ENCODE results near the gene RBM33.

RBM33 gene

DNA sequence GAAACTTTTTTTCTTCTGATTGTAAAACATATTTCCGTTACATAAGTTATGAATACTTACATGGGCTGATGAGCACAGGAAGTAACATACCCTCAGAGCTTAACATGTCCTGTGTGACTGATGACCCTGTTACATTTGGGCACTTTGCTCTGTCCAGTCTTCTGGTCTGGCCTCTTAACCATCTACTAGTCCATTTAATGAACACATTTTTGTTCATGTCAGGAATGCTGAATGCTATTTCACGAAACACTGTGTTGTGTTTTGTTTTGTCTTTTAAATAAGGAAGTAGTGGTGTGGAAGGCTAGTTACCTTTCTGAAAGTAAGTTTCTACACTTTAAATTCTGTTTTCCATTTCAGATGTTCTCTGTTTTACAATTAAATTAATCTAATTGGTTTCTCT lies 77.7 kb downstream of the RBM33 start:
- no peak for DNase-seq (ENCODE audit: low read depth in 2 of 2)

DNA sequence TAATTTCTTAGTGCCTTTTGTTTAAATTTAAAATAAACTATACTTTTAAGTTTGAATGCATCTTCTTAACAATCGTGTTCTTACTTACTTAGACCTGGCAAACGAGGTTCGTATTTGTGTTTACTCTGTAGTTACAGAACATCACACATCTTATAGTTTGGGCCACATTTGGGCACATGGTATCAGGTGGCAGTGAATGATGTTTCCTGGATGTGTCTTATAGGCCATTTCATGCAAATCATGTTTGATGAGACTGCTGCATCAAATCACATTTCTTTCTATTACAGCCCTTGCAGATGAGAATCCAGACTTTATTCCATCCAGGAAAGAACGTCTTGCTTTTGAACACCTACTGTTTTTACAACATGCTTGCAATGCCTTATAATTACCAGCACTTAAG lies 78.5 kb downstream of the RBM33 start:
- no peak for DNase-seq (ENCODE audit: low read depth in 2 of 2)

DNA sequence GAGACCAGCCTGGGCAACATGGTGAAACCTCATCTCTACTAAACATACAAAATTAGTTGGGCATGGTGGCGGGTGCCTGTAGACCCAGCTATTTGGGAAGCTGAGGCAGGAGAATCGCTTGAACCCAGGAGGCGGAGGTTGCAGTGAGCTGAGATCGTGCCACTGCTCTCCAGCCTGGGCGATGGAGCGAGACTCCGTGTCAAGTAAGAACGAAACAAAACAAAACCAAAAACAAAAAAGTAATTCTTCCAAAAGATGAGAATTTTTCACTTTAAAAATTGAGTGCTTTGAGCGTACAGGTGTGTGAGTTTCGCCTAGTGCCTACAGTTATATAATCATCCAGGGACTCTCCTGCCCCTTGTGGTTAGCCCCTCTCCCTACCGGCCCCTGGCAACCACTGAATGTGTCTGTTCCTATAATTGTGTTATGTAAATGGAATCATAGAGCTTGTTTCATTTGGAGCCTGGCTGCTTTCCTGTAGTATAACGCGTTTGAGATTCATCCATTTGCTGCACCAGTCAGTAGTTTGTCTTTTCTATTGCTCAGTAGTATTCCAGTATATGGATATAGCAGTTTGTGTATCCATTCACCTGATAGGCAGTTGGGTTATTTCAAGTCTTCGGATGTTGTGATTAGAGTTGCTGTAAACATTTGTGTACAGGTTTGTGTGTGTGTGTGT lies 80.0 kb downstream of the RBM33 start:
- no peak for DNase-seq (ENCODE audit: low read depth in 2 of 2)

DNA sequence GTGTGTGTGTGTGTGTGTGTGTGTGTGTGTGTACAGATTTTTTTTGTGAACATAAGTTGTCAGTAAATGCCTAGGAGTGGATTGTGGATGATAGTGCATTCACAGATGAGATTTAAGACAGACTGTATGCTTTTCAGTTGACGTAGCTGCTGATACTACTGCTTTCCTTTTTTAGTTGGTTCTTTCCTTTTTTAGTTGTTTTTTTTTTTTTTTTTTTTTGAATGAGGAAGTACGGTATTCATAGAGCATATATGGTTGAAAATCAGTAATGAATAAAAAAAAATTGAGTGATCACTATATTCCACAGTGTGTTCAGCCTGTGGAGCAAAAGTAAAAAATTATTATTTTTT lies 80.5 kb downstream of the RBM33 start:
- no peak for DNase-seq (ENCODE audit: low read depth in 2 of 2)

DNA sequence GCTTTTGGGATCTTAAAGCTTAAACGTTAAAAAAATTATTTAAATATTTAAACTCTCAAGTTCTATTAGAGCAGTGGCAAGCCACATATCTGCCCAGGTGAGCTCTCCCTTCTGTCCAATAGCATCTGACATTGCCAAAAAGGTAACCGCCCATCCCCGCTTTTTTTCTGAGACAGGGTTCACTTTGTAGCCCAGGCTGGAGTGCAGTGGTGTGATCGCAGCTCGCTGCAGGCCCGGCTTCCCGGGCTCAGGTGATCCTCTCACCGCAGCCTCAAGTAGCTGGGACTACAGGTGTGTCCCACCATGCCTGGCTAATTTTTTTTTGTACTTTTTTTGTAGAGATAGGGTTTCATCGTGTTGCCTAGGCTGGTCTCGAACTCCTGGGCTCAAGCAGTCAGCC lies 83.2 kb downstream of the RBM33 start:
- no peak for DNase-seq (ENCODE audit: low read depth in 2 of 2)

DNA sequence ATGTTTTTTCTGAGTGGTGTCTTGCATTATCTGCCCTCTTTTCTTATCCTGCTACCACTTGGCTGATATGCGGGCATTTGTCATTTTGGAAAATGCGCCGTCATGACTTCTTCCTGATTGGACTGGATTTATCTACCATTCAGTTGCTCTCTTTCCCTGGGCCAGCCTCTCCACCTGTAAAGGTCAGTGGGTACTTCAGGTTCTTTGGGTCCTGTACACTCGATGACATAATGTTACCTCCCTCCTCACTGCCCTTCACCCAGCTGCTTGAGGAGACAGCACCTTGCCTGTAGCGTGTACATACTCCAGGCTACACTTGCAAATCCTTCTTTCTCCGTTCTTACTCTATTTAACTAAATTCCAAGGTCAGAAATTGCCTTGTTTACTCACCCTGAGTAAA lies 83.7 kb downstream of the RBM33 start:
- no peak for DNase-seq (ENCODE audit: low read depth in 2 of 2)

DNA sequence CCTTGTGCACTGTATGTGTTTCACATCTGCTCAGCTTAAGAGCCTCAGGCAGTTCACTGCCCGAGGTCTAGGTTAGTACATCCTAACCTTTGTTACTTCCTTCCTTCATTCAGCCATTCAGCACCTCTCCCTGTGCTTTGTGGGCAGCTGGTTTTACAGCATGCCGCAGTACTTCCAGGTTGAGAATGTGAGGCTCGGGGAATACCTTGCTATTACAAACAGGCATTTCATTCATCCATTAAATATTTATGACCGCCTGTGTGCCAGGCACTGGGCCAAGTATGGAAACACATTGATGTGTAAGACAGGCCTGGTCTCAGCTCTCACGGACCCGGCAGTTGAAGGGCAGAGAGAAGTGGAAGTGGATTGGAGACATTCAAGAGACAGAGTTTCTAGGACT lies 85.4 kb downstream of the RBM33 start:
- no peak for DNase-seq (ENCODE audit: low read depth in 2 of 2)

DNA sequence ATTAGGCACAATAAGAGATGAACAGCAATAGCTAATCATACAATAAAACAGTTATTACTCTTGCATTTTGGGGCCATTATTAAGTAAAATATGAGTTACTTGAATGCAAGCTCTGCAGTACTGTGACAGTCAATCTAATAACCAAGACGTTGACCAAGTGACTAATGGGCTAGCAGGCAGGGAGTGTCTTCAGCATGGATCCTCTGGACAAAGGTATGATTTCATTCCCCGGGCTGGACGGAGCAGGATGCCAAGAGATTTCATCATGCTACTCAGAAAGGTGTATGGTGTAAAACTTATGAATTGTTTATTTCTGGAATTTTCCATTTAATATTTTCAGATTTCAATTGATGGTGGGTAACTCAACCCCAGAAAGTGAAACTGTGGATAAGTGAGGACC lies 86.9 kb downstream of the RBM33 start:
- no peak for DNase-seq (ENCODE audit: low read depth in 2 of 2)

DNA sequence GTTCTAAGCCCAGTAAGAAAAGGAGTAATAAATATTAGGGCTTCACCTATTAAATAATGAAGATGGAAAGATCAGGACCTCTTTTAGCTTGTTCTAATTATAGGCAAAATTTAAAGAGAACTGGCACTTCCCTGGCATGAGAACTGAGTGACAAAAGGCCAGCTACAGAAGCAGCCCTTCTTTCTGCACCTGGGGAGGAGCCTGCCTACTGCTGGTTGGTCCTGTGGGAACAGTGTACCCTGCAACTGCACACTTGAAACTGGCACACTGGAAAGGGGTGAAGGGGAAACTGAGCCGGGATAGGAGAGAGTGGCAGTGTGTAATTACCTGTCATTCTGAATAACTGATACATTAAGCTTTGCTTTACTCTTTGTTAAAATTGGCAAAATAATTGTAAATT lies 87.4 kb downstream of the RBM33 start:
- no peak for DNase-seq (ENCODE audit: low read depth in 2 of 2)

DNA sequence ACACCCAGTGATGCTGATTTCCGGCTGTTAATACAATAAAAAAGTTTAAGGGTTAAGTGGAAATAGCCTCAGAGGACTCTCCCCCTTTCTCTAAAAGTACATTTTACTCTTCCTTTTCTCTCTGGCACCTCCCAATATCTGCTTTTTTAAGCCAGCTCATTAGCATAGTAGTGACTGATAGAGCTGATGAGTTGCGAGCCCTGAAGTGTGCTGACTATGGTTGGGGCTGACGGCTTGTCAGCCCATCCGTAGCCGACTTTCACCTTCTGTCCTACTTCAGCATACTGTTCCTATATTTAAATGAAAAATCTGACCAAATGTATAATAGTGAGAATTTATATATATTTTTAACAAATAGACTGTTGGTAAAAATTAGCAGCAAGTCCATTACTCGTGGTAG lies 87.8 kb downstream of the RBM33 start:
- DNase-seq (ENCODE audit: low read depth in 2 of 2): no peak

DNA sequence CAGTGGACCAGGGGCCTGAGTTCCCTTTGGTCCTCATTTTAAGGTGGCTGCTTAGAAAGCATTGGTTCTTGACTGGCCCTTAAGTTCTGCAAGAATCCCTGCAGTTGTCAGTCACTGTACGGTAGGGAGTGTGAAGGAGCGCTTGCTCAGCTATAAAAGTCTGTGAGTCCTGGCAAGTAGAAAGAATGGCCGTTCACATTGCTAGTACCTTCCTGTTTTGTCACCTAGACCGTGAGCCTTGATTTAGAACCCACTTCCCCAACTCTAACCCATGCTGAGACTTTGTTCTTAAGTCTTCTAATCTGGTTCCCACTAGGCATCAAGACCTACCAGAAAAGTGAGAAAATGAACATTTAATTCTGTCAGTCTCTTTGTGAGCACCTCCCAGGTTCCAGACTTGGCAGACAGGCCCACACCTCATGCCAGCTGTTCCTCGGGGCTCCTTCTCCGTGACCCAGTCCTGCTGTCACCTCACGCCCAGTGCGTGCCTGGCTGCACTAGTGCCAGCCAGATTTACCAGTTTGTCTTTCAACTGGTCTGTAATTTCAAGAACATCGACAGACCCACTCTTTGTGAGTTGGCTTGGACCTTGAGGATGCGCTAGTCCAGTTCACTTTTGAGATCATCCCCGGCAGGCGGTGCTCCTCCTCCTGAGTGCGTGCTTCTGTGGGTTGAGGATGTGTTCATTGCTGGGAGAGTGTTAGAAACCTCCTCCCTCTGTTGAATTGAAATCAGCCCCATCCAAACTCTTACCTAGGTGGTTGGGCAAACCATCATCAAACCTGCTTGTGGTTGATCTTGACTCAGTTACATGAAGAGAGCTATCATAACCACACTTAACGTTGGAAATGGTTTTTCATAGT lies 89.4 kb downstream of the RBM33 start:
- DNase-seq (ENCODE audit: low read depth in 2 of 2): no peak

DNA sequence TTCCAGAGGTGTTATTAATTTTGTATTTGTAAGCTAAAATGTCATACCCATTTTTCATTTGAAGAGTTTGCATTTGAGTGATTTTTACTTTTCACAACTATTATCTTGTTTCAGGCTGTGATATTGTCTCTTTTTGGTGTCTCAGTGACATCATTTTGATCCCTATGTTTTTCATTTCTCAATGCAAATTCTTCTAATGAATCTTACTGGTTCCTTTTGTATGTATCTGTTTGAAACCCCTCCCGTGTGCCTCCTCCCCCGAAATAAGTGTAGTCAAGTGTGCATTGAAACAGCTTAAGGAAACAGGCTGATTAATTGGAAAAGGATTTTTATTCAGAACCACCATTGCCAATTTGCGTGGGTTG lies 90.0 kb downstream of the RBM33 start:
- peak in 1 of 2 donors; percentile 37 for DNase-seq (ENCODE audit: low read depth in 2 of 2)

DNA sequence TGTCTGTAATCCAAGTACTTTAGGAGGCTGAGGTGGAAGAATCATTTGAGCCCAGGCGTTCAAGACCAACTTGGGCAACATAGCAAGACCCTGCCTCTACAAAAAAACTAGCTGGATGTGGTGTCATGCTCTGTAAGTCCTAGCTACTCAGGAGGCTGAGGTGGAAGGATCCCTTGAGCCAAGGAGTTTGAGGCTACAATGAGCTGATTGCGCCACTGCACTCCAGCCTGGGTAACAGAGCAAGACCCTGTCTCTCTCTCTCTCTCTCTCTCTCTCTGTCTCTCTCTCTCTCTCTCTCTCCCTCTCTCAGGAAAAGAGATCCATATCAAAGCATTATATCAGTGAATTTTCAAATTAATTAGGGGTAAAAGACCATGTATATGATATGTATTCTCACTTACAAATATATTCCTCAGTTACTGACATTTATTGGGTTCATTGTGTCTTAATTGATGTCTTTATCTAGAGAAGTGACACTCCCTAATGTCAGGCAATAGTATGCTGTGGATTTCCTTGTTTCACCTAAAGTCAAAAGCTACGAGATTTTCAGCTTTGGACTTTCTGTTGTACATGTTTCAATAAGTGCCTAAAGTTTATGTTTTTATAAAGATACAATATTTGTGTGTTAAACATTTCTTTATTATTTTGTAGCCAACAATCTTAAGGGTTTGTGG lies 91.1 kb downstream of the RBM33 start:
- no peak for DNase-seq (ENCODE audit: low read depth in 2 of 2)

DNA sequence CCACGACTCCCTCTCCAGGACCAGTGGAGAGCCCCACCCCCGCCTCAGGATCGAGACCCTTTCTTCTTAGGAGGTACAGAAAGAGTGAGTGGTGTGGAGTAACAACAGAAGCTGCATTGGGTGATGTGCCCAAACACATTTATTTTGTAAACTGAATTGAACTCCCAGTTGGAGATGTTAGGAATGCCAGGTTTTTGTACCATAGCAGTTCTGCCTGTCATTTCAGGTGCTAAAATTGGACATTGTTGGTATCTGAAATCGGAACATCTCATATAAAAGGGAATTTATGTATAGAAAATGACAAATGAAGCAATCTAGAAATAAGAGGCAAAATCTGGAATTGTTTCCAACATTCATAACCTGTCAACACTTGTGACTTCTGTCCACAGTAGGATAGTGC lies 93.1 kb downstream of the RBM33 start:
- DNase-seq (ENCODE audit: low read depth in 2 of 2): no peak

DNA sequence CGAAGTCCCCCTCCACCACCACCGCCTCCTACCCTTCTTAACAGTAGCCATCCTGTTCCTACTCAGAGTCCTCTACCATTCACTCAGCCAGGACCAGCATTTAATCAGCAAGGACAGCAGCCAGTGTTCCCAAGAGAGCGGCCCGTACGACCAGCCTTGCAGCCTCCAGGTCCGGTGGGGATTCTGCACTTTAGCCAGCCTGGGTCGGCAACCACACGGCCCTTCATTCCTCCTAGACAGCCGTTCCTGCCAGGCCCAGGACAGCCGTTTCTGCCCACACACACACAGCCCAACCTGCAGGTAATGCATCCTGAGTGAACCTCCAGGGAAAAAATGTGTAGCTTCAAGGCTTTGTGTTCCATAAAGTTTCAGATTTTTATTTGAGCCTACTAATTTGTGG lies 93.6 kb downstream of the RBM33 start:
- no peak for DNase-seq (ENCODE audit: low read depth in 2 of 2)

DNA sequence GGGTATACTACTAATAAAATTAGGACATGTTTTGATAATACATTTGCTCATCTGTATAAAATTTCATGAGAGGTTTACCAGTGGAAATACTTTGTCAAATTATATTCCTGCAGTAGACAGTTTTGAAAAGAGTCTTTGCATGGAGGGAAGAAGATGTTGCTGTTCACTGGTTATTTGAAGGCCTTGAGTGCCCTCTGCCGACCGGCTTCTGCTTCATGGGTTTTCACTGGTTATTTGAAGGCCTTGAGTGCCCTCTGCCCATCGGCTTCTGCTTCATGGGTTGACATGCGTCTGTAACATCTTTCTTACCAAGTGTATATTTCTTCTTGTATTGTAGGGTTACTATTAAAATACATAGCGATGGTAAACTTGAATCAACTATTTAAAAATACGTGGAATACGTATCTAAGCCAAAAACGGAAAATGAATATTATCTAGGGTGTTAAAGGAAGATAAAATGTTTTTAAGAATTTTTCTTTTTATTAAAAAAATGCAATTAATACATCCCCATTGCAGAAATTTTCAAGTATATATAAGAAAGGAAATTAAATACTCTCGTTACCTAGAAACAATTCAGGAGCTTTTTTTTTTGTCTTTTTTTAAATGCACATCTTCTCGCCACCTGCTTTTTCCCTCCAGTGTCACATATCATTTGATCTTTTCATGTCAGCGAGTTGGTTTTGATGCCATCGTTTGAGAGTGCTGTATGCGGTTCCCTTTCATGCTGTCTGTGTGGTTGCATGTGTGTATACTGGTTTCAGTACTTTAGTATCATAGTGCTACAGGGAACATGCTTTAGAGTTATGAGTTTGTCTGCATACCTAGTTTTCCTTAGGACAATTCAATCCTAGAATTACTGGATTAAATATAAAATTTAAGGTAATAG lies 94.4 kb downstream of the RBM33 start:
- peak; percentile 50 to 56 for DNase-seq (ENCODE audit: low read depth in 2 of 2)

DNA sequence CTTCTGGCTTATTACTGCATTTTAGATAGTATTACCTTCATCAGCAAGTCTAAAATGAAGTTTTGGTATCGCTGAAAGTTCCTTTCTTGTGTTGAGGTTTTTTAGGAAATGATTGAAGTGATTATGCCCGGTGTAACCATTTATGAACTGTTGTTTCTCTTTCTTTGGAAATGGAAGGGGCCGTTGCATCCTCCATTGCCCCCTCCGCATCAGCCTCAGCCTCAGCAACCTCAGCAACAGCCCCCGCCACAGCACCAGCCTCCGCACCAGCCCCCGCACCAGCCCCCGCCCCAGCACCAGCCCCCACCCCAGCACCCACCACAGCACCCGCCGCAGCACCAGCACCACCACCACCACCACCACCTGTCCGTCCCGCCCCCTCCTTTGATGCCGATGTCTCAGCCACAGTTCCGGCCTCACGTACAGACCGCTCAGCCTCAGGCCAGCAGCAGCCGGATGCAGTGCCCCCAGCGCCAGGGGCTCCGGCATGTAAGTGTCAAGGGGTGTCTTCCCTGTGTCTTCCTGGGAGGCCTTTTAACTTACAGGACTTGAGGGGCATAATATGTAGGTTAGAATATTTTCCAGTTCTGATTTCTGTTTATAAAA lies 95.2 kb downstream of the RBM33 start:
- no peak for DNase-seq (ENCODE audit: low read depth in 2 of 2)

DNA sequence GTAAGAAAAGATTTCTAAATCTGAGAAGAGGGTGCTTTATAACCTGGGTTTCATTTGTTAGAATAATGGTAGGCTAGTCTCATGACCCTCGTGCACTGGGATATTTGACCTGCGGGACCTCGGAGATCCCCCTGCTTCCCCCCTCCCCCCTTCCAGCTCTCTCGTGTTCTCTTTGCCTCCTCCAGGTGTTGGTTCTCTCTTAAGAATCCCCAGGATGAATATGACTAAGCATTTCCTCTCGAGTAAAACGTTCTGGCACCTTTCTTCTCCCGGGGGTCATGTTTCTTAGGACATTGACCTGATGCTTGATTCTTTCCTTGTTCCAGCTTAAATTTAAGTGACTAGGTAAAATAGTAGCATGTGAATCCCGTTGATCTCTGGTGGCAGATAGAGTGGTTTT lies 96.6 kb downstream of the RBM33 start:
- DNase-seq (ENCODE audit: low read depth in 2 of 2): no peak

DNA sequence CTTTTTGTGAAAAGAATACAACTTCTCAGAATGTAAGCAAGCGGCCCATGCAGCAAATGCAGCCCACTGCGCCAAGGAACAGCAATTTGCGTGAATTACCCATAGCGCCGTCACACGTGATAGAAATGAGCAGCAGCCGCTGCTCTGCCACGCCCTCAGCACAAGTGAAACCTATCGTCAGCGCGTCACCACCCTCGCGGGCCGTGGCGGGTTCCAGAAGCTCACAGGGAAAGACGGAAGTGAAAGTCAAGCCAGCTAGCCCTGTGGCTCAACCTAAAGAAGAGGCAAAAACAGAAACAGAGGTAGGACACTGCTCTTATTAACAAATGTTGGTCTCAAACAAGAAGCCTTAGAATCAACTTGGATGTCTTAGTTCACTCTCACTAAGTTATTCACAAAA lies 97.3 kb downstream of the RBM33 start:
- no peak for DNase-seq (ENCODE audit: low read depth in 2 of 2)

DNA sequence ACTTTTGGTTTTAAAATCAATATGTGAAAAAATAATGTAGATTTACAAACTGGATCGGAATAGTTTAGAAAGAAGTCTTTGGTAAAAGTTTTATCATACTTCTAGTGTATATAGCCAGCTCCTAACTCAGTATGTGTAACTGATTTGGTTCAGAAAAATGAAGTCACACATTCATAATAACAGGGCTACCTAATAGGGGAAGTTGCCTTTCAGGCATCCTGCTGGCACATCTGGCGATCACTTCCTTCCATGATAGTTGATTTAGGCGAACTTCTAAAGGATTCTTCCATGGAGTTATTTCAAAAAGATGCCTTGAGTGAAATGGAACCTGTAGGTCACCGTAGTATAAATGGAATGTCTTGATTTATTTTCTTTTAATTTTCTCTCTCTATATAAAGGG lies 98.7 kb downstream of the RBM33 start:
- DNase-seq (ENCODE audit: low read depth in 2 of 2): no peak

DNA sequence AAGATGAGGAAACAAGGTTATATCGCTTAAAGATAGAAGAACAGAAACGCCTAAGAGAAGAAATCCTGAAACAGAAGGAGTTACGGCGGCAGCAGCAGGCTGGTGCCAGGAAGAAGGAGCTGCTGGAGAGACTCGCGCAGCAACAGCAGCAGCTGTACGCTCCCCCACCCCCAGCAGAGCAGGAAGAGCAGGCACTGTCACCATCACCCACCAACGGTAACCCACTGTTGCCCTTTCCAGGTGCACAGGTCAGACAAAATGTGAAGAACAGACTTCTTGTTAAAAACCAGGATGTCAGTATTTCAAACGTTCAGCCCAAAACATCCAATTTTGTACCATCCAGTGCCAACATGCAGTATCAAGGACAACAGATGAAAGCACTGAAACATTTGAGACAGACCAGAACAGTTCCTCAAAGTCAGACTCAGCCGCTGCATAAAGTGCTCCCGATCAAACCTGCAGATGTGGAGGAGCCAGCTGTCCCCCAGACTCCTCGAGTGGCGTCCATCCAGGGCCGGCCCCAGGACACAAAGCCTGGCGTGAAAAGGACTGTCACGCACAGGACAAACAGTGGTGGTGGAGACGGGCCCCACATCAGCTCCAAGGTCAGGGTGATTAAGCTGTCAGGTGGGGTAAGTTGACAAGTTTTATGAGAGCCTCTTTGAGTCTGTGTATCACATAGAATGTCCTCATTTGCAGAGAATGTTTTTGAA lies 100.7 kb downstream of the RBM33 start:
- no peak for DNase-seq (ENCODE audit: low read depth in 2 of 2)

Measured in stimulated activated CD4-positive, alpha-beta T cell treated with anti-CD3 and anti-CD28 coated beads, Interleukin-4, amount 100 ng/mL, for 48 hours (primary cell).